Nephron progenitor cell (in vitro differentiated cells): ENCODE results near the gene EEIG2.
"Not testable (repeated sequence)": the region's sequence is repeated elsewhere in the genome, so short reads cannot be mapped to it uniquely, and the experiment has no call there.

Experiments used
- DNase-seq: peaks from one replicate; pipeline ENCODE4 v3.0.0; 2021
- H3K27ac Mint-ChIP-seq: 2 replicates; pipeline ENCODE4 v1.8.0; 2021; ENCODE audit warnings: mild to moderate bottlenecking, moderate library complexity, mixed read lengths
- H3K27me3 Mint-ChIP-seq: 2 replicates; pipeline ENCODE4 v1.8.0; 2021; ENCODE audit warnings: mild to moderate bottlenecking, low read depth, mixed read lengths; ENCODE audit not compliant: poor library complexity
- H3K36me3 Mint-ChIP-seq: 2 replicates; pipeline ENCODE4 v1.8.0; 2021; ENCODE audit warnings: low read depth, mixed read lengths
- H3K4me1 Mint-ChIP-seq: 2 replicates; pipeline ENCODE4 v1.8.0; 2021; ENCODE audit warnings: mixed read lengths
- H3K4me3 Mint-ChIP-seq: 2 replicates; pipeline ENCODE4 v1.8.0; 2021; ENCODE audit warnings: mild to moderate bottlenecking, moderate library complexity, mixed read lengths
- H3K9me3 Mint-ChIP-seq: 2 replicates; pipeline ENCODE4 v1.8.0; 2021; ENCODE audit warnings: mild to moderate bottlenecking, moderate library complexity, mixed read lengths
- TF ChIP-seq, protein P1 (sequence below): fragments of 200-600 bp; sonication (generic); IDR thresholded peaks from 2 replicates; pipeline ENCODE4 v1.5.0; 2021; ENCODE audit warnings: antibody characterized with exemption

Gene EEIG2

DNA sequence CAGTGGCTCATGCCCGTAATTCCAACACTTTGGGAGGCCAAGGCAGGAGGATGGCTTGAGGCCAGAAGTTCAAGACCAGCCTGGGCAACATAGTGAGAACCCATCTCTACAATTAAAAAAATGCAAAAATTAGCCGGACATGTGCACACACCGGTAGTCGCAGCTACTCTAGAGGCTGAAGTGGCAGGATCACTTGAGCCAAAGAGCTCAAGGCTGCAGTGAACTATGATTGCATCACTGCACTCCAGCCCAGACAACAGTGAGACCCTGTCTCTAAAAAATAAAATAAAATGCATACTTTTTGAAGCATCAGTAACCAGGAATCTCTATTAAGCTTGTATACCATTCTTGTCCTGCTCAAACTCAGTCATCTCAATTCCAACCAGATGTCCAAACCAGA lies 27.2 kb upstream of the EEIG2 start:
- no peak for DNase-seq
- Mint-ChIP-seq H3K27me3 (peaks cover 8% of the 10 kb centered on the region), H3K4me3 (no peak overlapping the region), H3K27ac (no peak overlapping the region), H3K36me3 (no peaks in the 10 kb centered on the region), H3K9me3 (peaks cover 3% of the 10 kb centered on the region), H3K4me1 (no peaks in the 10 kb centered on the region)
- TF ChIP-seq, protein P1, sequence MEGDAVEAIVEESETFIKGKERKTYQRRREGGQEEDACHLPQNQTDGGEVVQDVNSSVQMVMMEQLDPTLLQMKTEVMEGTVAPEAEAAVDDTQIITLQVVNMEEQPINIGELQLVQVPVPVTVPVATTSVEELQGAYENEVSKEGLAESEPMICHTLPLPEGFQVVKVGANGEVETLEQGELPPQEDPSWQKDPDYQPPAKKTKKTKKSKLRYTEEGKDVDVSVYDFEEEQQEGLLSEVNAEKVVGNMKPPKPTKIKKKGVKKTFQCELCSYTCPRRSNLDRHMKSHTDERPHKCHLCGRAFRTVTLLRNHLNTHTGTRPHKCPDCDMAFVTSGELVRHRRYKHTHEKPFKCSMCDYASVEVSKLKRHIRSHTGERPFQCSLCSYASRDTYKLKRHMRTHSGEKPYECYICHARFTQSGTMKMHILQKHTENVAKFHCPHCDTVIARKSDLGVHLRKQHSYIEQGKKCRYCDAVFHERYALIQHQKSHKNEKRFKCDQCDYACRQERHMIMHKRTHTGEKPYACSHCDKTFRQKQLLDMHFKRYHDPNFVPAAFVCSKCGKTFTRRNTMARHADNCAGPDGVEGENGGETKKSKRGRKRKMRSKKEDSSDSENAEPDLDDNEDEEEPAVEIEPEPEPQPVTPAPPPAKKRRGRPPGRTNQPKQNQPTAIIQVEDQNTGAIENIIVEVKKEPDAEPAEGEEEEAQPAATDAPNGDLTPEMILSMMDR: no peak

DNA sequence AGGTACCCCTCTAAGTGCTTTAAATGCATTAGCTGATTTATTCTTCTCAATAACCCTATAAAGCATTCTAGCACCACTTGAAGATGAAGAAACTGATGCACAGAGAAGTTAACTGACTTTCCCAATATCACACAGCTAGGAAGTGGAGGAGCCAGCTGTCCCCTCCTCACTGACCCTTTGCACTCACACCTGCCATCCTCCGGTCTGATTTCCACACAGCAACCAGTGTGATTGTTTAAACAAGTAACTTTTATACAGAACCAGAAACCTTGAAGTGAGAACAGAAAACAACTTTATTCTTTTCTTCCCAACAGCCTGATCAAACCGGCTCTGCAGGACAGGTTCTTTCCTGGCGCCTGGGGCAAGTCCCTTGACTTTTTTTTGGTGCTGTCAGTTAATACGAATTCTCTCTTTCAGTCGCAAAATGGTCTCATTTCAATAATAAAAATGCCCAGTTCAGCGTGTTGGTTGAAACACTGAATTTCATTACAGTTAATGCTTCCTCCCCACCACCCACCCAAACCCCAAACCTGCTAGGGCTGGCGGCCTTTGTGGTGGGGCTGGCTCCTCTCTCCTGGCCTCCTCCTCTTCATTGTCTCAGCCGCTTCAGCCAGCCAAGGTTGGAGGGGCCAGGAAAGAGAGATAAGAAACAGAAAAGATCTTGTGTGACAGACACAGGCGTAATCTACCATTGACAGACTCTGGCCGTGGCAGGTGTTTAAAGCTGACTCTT lies 26.4 kb upstream of the EEIG2 start:
- peaks cover 8% of the 10 kb centered on the region for H3K27me3 Mint-ChIP-seq
- DNase-seq: no peak

DNA sequence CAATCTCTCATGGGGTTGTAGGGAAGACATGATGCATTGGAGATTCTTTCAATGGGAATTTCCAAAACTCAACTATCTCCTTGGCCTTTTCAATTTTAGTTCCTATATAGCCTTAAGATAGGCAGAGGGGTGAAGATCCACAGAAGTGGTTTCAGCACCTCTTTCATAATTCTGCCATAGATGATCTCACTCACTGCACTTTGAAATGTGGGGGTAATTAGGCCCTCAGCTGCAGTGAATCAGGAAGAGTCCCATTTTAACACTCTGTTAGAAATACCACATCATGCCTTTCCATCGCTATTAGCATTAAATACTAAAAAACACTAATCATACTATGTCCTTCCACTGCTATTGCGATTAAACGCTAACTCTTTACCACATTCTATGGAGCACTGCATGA lies 25.1 kb upstream of the EEIG2 start:
- H3K9me3 Mint-ChIP-seq: peaks cover 3% of the 10 kb centered on the region
- no peak for DNase-seq
- no peaks in the 10 kb centered on the region for H3K36me3 Mint-ChIP-seq
- H3K27ac Mint-ChIP-seq: no peak overlapping the region
- no peak overlapping the region for H3K4me3 Mint-ChIP-seq
- TF ChIP-seq, protein P1: no peak
- peaks cover 8% of the 10 kb centered on the region for H3K27me3 Mint-ChIP-seq
- H3K4me1 Mint-ChIP-seq: no peaks in the 10 kb centered on the region

More for the DNA sequence above, 26.4 kb upstream of the EEIG2 start:
- no peak overlapping the region for H3K4me3 Mint-ChIP-seq
- no peaks in the 10 kb centered on the region for H3K36me3 Mint-ChIP-seq
- H3K27ac Mint-ChIP-seq: no peak overlapping the region
- no peaks in the 10 kb centered on the region for H3K4me1 Mint-ChIP-seq
- H3K9me3 Mint-ChIP-seq: peaks cover 3% of the 10 kb centered on the region
- TF ChIP-seq, protein P1: no peak

DNA sequence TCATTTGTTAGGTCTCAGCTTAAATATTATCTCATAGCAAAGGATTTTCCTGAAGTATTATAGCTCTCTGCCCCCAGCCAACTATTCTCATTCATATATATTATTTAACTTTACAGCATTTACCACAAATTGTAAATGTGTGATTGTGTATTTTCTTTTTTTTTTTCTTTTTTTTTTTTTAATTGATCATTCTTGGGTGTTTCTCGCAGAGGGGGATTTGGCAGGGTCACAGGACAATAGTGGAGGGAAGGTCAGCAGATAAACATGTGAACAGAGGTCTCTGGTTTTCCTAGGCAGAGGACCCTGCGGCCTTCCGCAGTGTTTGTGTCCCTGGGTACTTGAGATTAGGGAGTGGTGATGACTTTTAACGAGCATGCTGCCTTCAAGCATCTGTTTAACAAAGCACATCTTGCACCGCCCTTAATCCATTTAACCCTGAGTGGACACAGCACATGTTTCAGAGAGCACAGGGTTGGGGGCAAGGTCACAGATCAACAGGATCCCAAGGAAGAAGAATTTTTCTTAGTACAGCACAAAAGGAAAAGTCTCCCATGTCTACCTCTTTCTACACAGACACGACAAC lies 24.5 kb upstream of the EEIG2 start:
- not testable (repeated sequence) for H3K27ac Mint-ChIP-seq, DNase-seq, H3K36me3 Mint-ChIP-seq, H3K27me3 Mint-ChIP-seq, H3K9me3 Mint-ChIP-seq, H3K4me3 Mint-ChIP-seq, H3K4me1 Mint-ChIP-seq

DNA sequence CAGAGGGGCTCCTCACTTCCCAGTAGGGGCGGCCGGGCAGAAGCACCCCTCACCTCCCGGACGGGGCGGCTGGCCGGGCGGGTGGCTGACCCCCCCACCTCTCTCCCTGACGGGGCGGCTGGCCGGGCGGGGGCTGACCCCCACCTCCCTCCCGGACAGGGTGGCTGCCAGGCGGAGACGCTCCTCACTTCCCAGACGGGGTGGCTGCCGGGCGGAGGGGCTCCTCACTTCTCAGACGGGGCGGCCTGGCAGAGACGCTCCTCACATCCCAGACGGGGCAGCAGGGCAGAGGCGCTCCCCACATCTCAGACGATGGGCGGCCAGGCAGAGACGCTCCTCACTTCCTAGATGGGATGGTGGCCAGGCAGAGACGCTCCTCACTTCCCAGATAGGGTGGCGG lies 23.9 kb upstream of the EEIG2 start:
- not testable (repeated sequence) for H3K27ac Mint-ChIP-seq, DNase-seq, H3K36me3 Mint-ChIP-seq, H3K4me1 Mint-ChIP-seq, H3K9me3 Mint-ChIP-seq, H3K27me3 Mint-ChIP-seq, H3K4me3 Mint-ChIP-seq

DNA sequence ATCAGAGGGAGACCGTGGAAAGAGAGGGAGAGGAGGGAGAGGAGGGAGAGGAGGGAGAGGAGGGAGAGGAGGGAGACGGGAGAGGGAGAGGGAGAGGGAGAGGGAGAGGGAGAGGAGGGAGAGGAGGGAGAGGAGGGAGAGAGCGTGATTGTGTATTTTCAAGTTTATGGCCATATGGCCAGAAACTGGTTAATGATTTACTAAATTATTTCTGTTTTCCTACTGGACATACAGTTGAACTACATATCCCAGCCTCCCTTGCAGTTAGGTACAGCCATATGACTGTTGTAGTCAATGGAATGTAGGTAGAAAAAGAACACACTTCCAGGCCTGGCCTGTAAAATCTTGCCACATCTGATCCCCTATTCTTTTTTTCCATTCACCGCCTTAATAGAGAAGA lies 23.1 kb upstream of the EEIG2 start:
- H3K4me1 Mint-ChIP-seq, DNase-seq, H3K27me3 Mint-ChIP-seq, H3K36me3 Mint-ChIP-seq, H3K27ac Mint-ChIP-seq, H3K9me3 Mint-ChIP-seq, H3K4me3 Mint-ChIP-seq: not testable (repeated sequence)

DNA sequence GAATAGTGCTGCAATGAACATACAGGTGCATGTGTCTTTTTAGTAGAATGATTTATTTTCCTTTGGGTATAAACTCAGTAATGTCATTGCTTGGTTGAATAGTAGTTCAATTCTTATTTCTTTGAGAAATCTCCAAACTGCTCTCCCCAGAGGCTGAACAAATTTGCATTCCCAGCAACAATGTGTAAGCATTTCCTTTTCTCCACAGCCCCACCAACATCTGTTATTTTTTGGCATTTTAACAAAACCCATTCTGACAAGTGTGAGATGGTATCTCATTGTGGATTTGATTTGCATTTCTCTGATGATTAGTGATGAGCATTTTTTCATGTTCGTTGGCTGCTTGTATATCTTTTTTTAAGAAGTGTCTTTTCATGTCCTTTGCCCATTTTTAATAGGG lies 21.9 kb upstream of the EEIG2 start:
- Mint-ChIP-seq H3K4me3 (no peak overlapping the region), H3K4me1 (no peaks in the 10 kb centered on the region), H3K9me3 (peaks cover 3% of the 10 kb centered on the region), H3K27ac (no peak overlapping the region), H3K27me3 (peaks cover 5% of the 10 kb centered on the region), H3K36me3 (no peaks in the 10 kb centered on the region)
- TF ChIP-seq, protein P1: no peak
- DNase-seq: no peak
